ENCODE measurements around the gene CBX4. TPM values are rescaled to one million over a fixed set of nuclear protein-coding genes. Genes with fewer than 3 reads are reported as not detected.
A peak's percentile ranks its signal among the peaks of the same experiment; 100 is the strongest.

The CBX4 gene
- total and polyA plus RNA-seq, 2 of the 13 experiments (the other 11 are each of a cell fraction or from before 2014, with no cell fraction given): 25.8 to 50.8 TPM

- TF ChIP-seq CREBL2 (CRISPR knock-in tag; IDR thresholded peaks at IDR 0.05; ENCODE audit: borderline replicate concordance): peak; percentile 55; the same call in 1 of the 2 replicates
- peak; percentile 54; the same call in 1 of the 2 replicates for TF ChIP-seq ZNF766 (CRISPR knock-in tag; IDR thresholded peaks at IDR 0.05; ENCODE audit: borderline replicate concordance)
- TF ChIP-seq ATF4 (CRISPR knock-in tag; IDR thresholded peaks at IDR 0.05): peak in 1 of 2 experiments; percentile 74; a peak in 2 of 4 replicates
- no peak for TF ChIP-seq TP53 (CRISPR knock-in tag; conservative IDR thresholded peaks at IDR 0.05)
- TF ChIP-seq ZNF841 (CRISPR knock-in tag; IDR thresholded peaks at IDR 0.05; ENCODE audit: borderline replicate concordance): no peak
- TF ChIP-seq ZNF276 (CRISPR knock-in tag; IDR thresholded peaks at IDR 0.05; ENCODE audit: low read depth): peak; percentile 41; the same call in 1 of the 2 replicates
- no peak for TF ChIP-seq HNRNPUL1 (IDR thresholded peaks at IDR 0.05; ENCODE audit: low read depth, low read length)
- TF ChIP-seq KLF16 (CRISPR knock-in tag; IDR thresholded peaks at IDR 0.05): peak in 1 of 2 experiments; percentile 77; a peak in 2 of 4 replicates
- TF ChIP-seq MXI1 (IDR thresholded peaks at IDR 0.05; ENCODE audit: borderline replicate concordance, low read depth, low read length): no peak
- TF ChIP-seq BCL3 (CRISPR knock-in tag; IDR thresholded peaks at IDR 0.05): peak; percentile 87
- TF ChIP-seq GABPB1 (CRISPR knock-in tag; IDR thresholded peaks at IDR 0.05): peak; percentile 74
- TF ChIP-seq REPIN1 (CRISPR knock-in tag; IDR thresholded peaks at IDR 0.05; ENCODE audit: borderline replicate concordance, low read depth): peak; percentile 89
- TF ChIP-seq ZNF18 (CRISPR knock-in tag; IDR thresholded peaks at IDR 0.05; ENCODE audit: insufficient replicate concordance): peak; percentile 9
- peak; percentile 40; the same call in 1 of the 2 replicates for TF ChIP-seq PRDM15 (CRISPR knock-in tag; IDR thresholded peaks at IDR 0.05)
- TF ChIP-seq ZSCAN12 (CRISPR knock-in tag; IDR thresholded peaks at IDR 0.05): peak; percentile 35; the same call in 1 of the 2 replicates
- no peak for TF ChIP-seq NPAS2 (CRISPR knock-in tag; IDR thresholded peaks at IDR 0.05; ENCODE audit: borderline replicate concordance)
- peak; percentile 94 for TF ChIP-seq ZSCAN25 (CRISPR knock-in tag; IDR thresholded peaks at IDR 0.05)
- no peak for TF ChIP-seq ZNF34 (CRISPR knock-in tag; IDR thresholded peaks at IDR 0.05; ENCODE audit: borderline replicate concordance)
Measured at GRCh38 chr17:79844869-79845600, 5.8 kb upstream of the CBX4 start (continued).
